Dendritic cell treated with granulocyte-macrophage colony-stimulating factor and Interleukin-4, amounts not matched to agents 40 ng/mL and 50 ng/mL, for 4 days (primary cell): Measurements from ENCODE around the gene SLC26A4.

Experiments
- H3K27ac Mint-ChIP-seq: one replicate; pipeline ENCODE4 v1.8.0; 2022; ENCODE audit warnings: mild to moderate bottlenecking, mixed read lengths
- H3K27me3 Mint-ChIP-seq: one replicate; pipeline ENCODE4 v1.8.0; 2022; ENCODE audit warnings: mild to moderate bottlenecking, mixed read lengths
- H3K36me3 Mint-ChIP-seq: one replicate; pipeline ENCODE4 v1.8.0; 2022; ENCODE audit warnings: low read depth, mixed read lengths
- H3K4me1 Mint-ChIP-seq: one replicate; pipeline ENCODE4 v1.8.0; 2022; ENCODE audit warnings: low read depth, mixed read lengths
- H3K4me3 Mint-ChIP-seq: one replicate; pipeline ENCODE4 v1.8.0; 2022; ENCODE audit warnings: mild to moderate bottlenecking, moderate library complexity, mixed read lengths
- H3K9me3 Mint-ChIP-seq: one replicate; pipeline ENCODE4 v1.8.0; 2022; ENCODE audit warnings: mixed read lengths
- intact Hi-C: fragments of 100-400 bp; cut with micrococcal nuclease; formaldehyde crosslinking; loops from one replicate; pipeline ENCODE4 v1.15.0; 2022

SLC26A4 gene

GRCh38 chr7:107660381-107661080, at the start of gene SLC26A4:
Gene SLC26A4, plus strand, starts transcription at chr7:107660828. Its CDS starts 814 bp downstream, at chr7:107661642.
- no peak within 1 kb of the TSS for H3K27ac Mint-ChIP-seq
- no peaks in the 10 kb centered on the region for H3K36me3 Mint-ChIP-seq
- H3K4me1 Mint-ChIP-seq = peaks cover 21% of the 10 kb centered on the region
- H3K4me3 Mint-ChIP-seq = peak within 1 kb of the TSS; percentile 77
- intact Hi-C loops = no loop called here
- H3K27me3 Mint-ChIP-seq = peaks cover 58% of the 10 kb centered on the region
- H3K9me3 Mint-ChIP-seq = no peaks in the 10 kb centered on the region

GRCh38 chr7:107613439-107613838, 47.2 kb upstream of the SLC26A4 start:
- no peak overlapping the region for H3K27ac Mint-ChIP-seq
- no peaks in the 10 kb centered on the region for H3K4me1 Mint-ChIP-seq
- H3K36me3 Mint-ChIP-seq = peaks cover 57% of the 10 kb centered on the region
- no peaks in the 10 kb centered on the region for H3K27me3 Mint-ChIP-seq
- intact Hi-C loops = no loop called here
- no peak overlapping the region for H3K4me3 Mint-ChIP-seq
- no peaks in the 10 kb centered on the region for H3K9me3 Mint-ChIP-seq

- Mint-ChIP-seq H3K9me3 (no peaks in the 10 kb centered on the region), H3K36me3 (peaks cover 53% of the 10 kb centered on the region), H3K4me3 (no peak overlapping the region), H3K27me3 (no peaks in the 10 kb centered on the region), H3K4me1 (no peaks in the 10 kb centered on the region), H3K27ac (no peak overlapping the region)
- intact Hi-C loops = no loop called here
Measured at GRCh38 chr7:107613948-107614347, 46.7 kb upstream of the SLC26A4 start.

GRCh38 chr7:107614425-107614824, 46.2 kb upstream of the SLC26A4 start:
- H3K36me3 Mint-ChIP-seq = peaks cover 48% of the 10 kb centered on the region
- intact Hi-C loops = no loop called here
- no peak overlapping the region for H3K27ac Mint-ChIP-seq
- H3K27me3 Mint-ChIP-seq = no peaks in the 10 kb centered on the region
- no peaks in the 10 kb centered on the region for H3K9me3 Mint-ChIP-seq
- H3K4me3 Mint-ChIP-seq = no peak overlapping the region
- no peaks in the 10 kb centered on the region for H3K4me1 Mint-ChIP-seq

- H3K4me3 Mint-ChIP-seq = no peak overlapping the region
- no peaks in the 10 kb centered on the region for H3K4me1 Mint-ChIP-seq
- H3K27ac Mint-ChIP-seq = no peak overlapping the region
- peaks cover 46% of the 10 kb centered on the region for H3K36me3 Mint-ChIP-seq
- intact Hi-C loops = no loop called here
- H3K27me3 Mint-ChIP-seq = no peaks in the 10 kb centered on the region
- H3K9me3 Mint-ChIP-seq = no peaks in the 10 kb centered on the region
Measured at GRCh38 chr7:107615910-107616680, 44.5 kb upstream of the SLC26A4 start.

- no peak overlapping the region for H3K4me3 Mint-ChIP-seq
- intact Hi-C loops = no loop called here
- H3K27ac Mint-ChIP-seq = no peak overlapping the region
- no peaks in the 10 kb centered on the region for H3K9me3 Mint-ChIP-seq
- H3K36me3 Mint-ChIP-seq = peaks cover 6% of the 10 kb centered on the region
- H3K4me1 Mint-ChIP-seq = no peaks in the 10 kb centered on the region
- H3K27me3 Mint-ChIP-seq = no peaks in the 10 kb centered on the region
Measured at GRCh38 chr7:107622429-107622828, 38.2 kb upstream of the SLC26A4 start.

GRCh38 chr7:107622894-107623293, 37.7 kb upstream of the SLC26A4 start:
- Mint-ChIP-seq H3K4me3 (no peak overlapping the region), H3K4me1 (no peaks in the 10 kb centered on the region), H3K36me3 (peaks cover 6% of the 10 kb centered on the region), H3K9me3 (no peaks in the 10 kb centered on the region), H3K27ac (no peak overlapping the region), H3K27me3 (no peaks in the 10 kb centered on the region)
- intact Hi-C loops = no loop called here

GRCh38 chr7:107627002-107627401, 33.6 kb upstream of the SLC26A4 start:
- intact Hi-C loops = no loop called here

GRCh38 chr7:107628461-107629064, 32.1 kb upstream of the SLC26A4 start:
- intact Hi-C loops = no loop called here
- Mint-ChIP-seq H3K27me3 (no peaks in the 10 kb centered on the region), H3K9me3 (no peaks in the 10 kb centered on the region), H3K36me3 (peaks cover 22% of the 10 kb centered on the region), H3K4me3 (no peak overlapping the region), H3K27ac (peak overlapping the region; percentile 26), H3K4me1 (peaks cover 23% of the 10 kb centered on the region)

More at GRCh38 chr7:107627002-107627401, 33.6 kb upstream of the SLC26A4 start:
- Mint-ChIP-seq H3K9me3 (no peaks in the 10 kb centered on the region), H3K4me1 (peaks cover 17% of the 10 kb centered on the region), H3K27me3 (no peaks in the 10 kb centered on the region), H3K27ac (no peak overlapping the region), H3K4me3 (no peak overlapping the region), H3K36me3 (peaks cover 22% of the 10 kb centered on the region)

- Mint-ChIP-seq H3K4me1 (peaks cover 23% of the 10 kb centered on the region), H3K36me3 (peaks cover 22% of the 10 kb centered on the region), H3K27me3 (no peaks in the 10 kb centered on the region), H3K27ac (no peak overlapping the region), H3K9me3 (no peaks in the 10 kb centered on the region), H3K4me3 (no peak overlapping the region)
- intact Hi-C loops = no loop called here
Measured at GRCh38 chr7:107630342-107630741, 30.3 kb upstream of the SLC26A4 start.

GRCh38 chr7:107631588-107632491, 28.8 kb upstream of the SLC26A4 start:
- no peak overlapping the region for H3K4me3 Mint-ChIP-seq
- no peak overlapping the region for H3K27ac Mint-ChIP-seq
- peaks cover 20% of the 10 kb centered on the region for H3K36me3 Mint-ChIP-seq
- no peaks in the 10 kb centered on the region for H3K9me3 Mint-ChIP-seq
- H3K27me3 Mint-ChIP-seq = no peaks in the 10 kb centered on the region
- peaks cover 23% of the 10 kb centered on the region for H3K4me1 Mint-ChIP-seq
- intact Hi-C loops = no loop called here

GRCh38 chr7:107632492-107632865, 28.1 kb upstream of the SLC26A4 start:
- intact Hi-C loops = no loop called here
- Mint-ChIP-seq H3K27ac (no peak overlapping the region), H3K4me1 (peaks cover 23% of the 10 kb centered on the region)

GRCh38 chr7:107638594-107638993, 22.0 kb upstream of the SLC26A4 start:
- Mint-ChIP-seq H3K4me1 (peaks cover 19% of the 10 kb centered on the region), H3K27ac (peak overlapping the region; percentile 30), H3K4me3 (no peak overlapping the region), H3K9me3 (peaks cover 7% of the 10 kb centered on the region), H3K27me3 (peaks cover 2% of the 10 kb centered on the region), H3K36me3 (no peaks in the 10 kb centered on the region)
- intact Hi-C loops = no loop called here

More at GRCh38 chr7:107632492-107632865, 28.1 kb upstream of the SLC26A4 start:
- H3K36me3 Mint-ChIP-seq = peaks cover 16% of the 10 kb centered on the region
- no peak overlapping the region for H3K4me3 Mint-ChIP-seq
- H3K9me3 Mint-ChIP-seq = peaks cover 2% of the 10 kb centered on the region
- no peaks in the 10 kb centered on the region for H3K27me3 Mint-ChIP-seq
